H1 (cell line): ENCODE data around the gene SLC11A1. TPM values are rescaled to one million over a fixed set of nuclear protein-coding genes. Genes with fewer than 3 reads are reported as not detected.
A peak's percentile ranks its signal among the peaks of the same experiment; 100 is the strongest.

Experiments used
- CTCF ChIA-PET: fragments of 300-600 bp; sonication (Branson Sonifier 250); formaldehyde crosslinking; loops from one replicate; lab custom pipeline; 2021; ENCODE audit not compliant: partially characterized antibody; lab: Charles Lee
- POLR2A ChIA-PET: fragments of 300-600 bp; sonication (Branson Sonifier 250); formaldehyde crosslinking; loops from one replicate; lab custom pipeline; 2021; ENCODE audit warnings: inconsistent platforms; ENCODE audit not compliant: partially characterized antibody; lab: Charles Lee
- DNase-seq, 2 experiments: peaks; one replicate each; pipeline versions ENCODE4 v3.0.0 to v3.0.0-alpha.2; 2010 to 2022; ENCODE audit warnings: low spot score in 2 of 2, low read depth in 1 of 2, mixed read lengths in 1 of 2
- FAIRE-seq: peaks from 2 replicates; lab custom pipeline; 2011; peaks lifted over from hg19 to GRCh38; lab: Jason Lieb, UNC
- H2AFZ ChIP-seq: 2 replicates; pipeline ENCODE4 v1.8.1; 2012; ENCODE audit warnings: low read length, inconsistent platforms
- H2AK5ac ChIP-seq: 2 replicates; pipeline ENCODE4 v1.6.1; 2013; ENCODE audit warnings: low read depth, low read length
- H2BK120ac ChIP-seq: replicated peaks from 2 replicates; pipeline ENCODE3; 2013; ENCODE audit warnings: low read depth, low read length, inconsistent platforms
- H2BK12ac ChIP-seq: 2 replicates; pipeline ENCODE4 v1.6.1; 2013; ENCODE audit warnings: low read depth, low read length
- H2BK15ac ChIP-seq: 2 replicates; pipeline ENCODE4 v1.6.1; 2013; ENCODE audit warnings: low read length
- H2BK20ac ChIP-seq: 2 replicates; pipeline ENCODE4 v1.6.1; 2013; ENCODE audit warnings: low read length
- H2BK5ac ChIP-seq: 2 replicates; pipeline ENCODE4 v1.6.1; 2013; ENCODE audit warnings: low read depth, low read length
- H3K14ac ChIP-seq: 2 replicates; pipeline ENCODE4 v1.6.1; 2013; ENCODE audit warnings: inconsistent platforms; ENCODE audit not compliant: insufficient read length
- H3K18ac ChIP-seq: 2 replicates; pipeline ENCODE4 v1.6.1; 2013; ENCODE audit warnings: low read length; ENCODE audit errors: extremely low read depth
- H3K23ac ChIP-seq: 2 replicates; pipeline ENCODE4 v1.6.1; 2013; ENCODE audit warnings: inconsistent platforms; ENCODE audit not compliant: insufficient read length
- H3K23me2 ChIP-seq: 2 replicates; pipeline ENCODE4 v1.6.1; 2013; ENCODE audit warnings: low read depth, low read length
- H3K27ac ChIP-seq: 2 replicates; pipeline ENCODE4 v1.6.1; 2011; ENCODE audit warnings: low read depth, low read length, inconsistent platforms
- H3K27me3 ChIP-seq, 4 experiments: replicated peaks in 1 of 4; 1 replicate in 1 of 4; 2 replicates in 3 of 4; pipeline versions ENCODE4 v1.6.1 to v1.8.1; 2011 to 2013; ENCODE audit warnings: low read length in 3 of 4, mild to moderate bottlenecking in 3 of 4, inconsistent platforms in 2 of 4, mixed read lengths in 2 of 4, moderate library complexity in 1 of 4; ENCODE audit not compliant: control insufficient read depth in 3 of 4, insufficient read depth in 3 of 4; ENCODE audit errors: extremely low read depth in 1 of 4
- H3K36me3 ChIP-seq, 4 experiments: 2 replicates each; pipeline versions ENCODE4 v1.6.1 to v1.8.1; 2011 to 2013; ENCODE audit warnings: mild to moderate bottlenecking in 4 of 4, low read length in 3 of 4, moderate library complexity in 2 of 4, control low read depth in 1 of 4, inconsistent platforms in 1 of 4; ENCODE audit not compliant: insufficient read depth in 4 of 4, control insufficient read depth in 2 of 4
- H3K4ac ChIP-seq: replicated peaks from 2 replicates; pipeline ENCODE3; 2013; ENCODE audit warnings: low read length, low read depth, mixed read lengths, inconsistent platforms; ENCODE audit not compliant: insufficient read length
- H3K4me1 ChIP-seq, 4 experiments: replicated peaks in 1 of 4; 1 replicate in 1 of 4; 2 replicates in 3 of 4; pipeline versions ENCODE4 v1.6.1 to v1.8.1; 2011 to 2013; ENCODE audit warnings: low read length in 3 of 4, inconsistent platforms in 2 of 4, mixed read lengths in 1 of 4; ENCODE audit not compliant: insufficient read depth in 4 of 4, control insufficient read depth in 3 of 4
- H3K4me2 ChIP-seq, 2 experiments: 2 replicates each; pipeline versions ENCODE4 v1.6.1 to v1.8.1; 2011 to 2013; ENCODE audit warnings: low read depth in 2 of 2, low read length in 2 of 2, control low read depth in 1 of 2, inconsistent platforms in 1 of 2, mild to moderate bottlenecking in 1 of 2; ENCODE audit not compliant: insufficient read depth in 1 of 2
- H3K4me3 ChIP-seq, 4 experiments: fragments of 200-600, 300-600 bp in 1 of 4; sonication (generic), shearing (Covaris generic), sonication (Bioruptor Twin) in 1 of 4; 2 replicates each; pipeline versions ENCODE4 v1.5.1 to v1.8.1; 2011 to 2016; ENCODE audit warnings: low read length in 4 of 4, low read depth in 3 of 4, control low read depth in 2 of 4, inconsistent platforms in 2 of 4, mild to moderate bottlenecking in 2 of 4, mixed read lengths in 1 of 4, moderate library complexity in 1 of 4; ENCODE audit not compliant: insufficient read depth in 2 of 4; ENCODE audit errors: extremely low read depth in 1 of 4
- H3K56ac ChIP-seq: replicated peaks from 2 replicates; pipeline ENCODE3; 2013; ENCODE audit warnings: low read depth, mild to moderate bottlenecking, mixed read lengths, low read length, inconsistent platforms; ENCODE audit not compliant: insufficient read length
- H3K79me1 ChIP-seq: 2 replicates; pipeline ENCODE4 v1.6.1; 2013; ENCODE audit warnings: low read depth, low read length, control low read depth
- H3K79me2 ChIP-seq, 2 experiments: 2 replicates each; pipeline versions ENCODE4 v1.6.1 to v1.8.1; 2012 to 2013; ENCODE audit warnings: low read length in 2 of 2, mild to moderate bottlenecking in 2 of 2, inconsistent platforms in 1 of 2; ENCODE audit not compliant: insufficient read depth in 2 of 2, control insufficient read depth in 1 of 2
- H3K9ac ChIP-seq, 4 experiments: replicated peaks in 1 of 4; 1 replicate in 1 of 4; 2 replicates in 3 of 4; pipeline versions ENCODE4 v1.6.1 to v1.8.1; 2011 to 2013; ENCODE audit warnings: low read depth in 3 of 4, low read length in 3 of 4, control low read depth in 2 of 4, mild to moderate bottlenecking in 2 of 4, moderate library complexity in 2 of 4, inconsistent platforms in 1 of 4; ENCODE audit errors: extremely low read depth in 1 of 4
- H3K9me3 ChIP-seq, 2 experiments: 2 replicates each; pipeline versions ENCODE4 v1.6.1 to v1.8.1; 2012 to 2013; ENCODE audit warnings: mild to moderate bottlenecking in 2 of 2, moderate library complexity in 2 of 2, control low read depth in 1 of 2, inconsistent platforms in 1 of 2, low read depth in 1 of 2, low read length in 1 of 2, mixed read lengths in 1 of 2; ENCODE audit not compliant: insufficient read depth in 2 of 2
- H4K20me1 ChIP-seq, 2 experiments: replicated peaks in 1 of 2; 2 replicates each; pipeline versions ENCODE3 to v1.8.1; 2011 to 2013; ENCODE audit warnings: inconsistent platforms in 2 of 2, low read length in 2 of 2, mild to moderate bottlenecking in 1 of 2; ENCODE audit not compliant: insufficient read depth in 2 of 2, control insufficient read depth in 1 of 2
- H4K5ac ChIP-seq: 2 replicates; pipeline ENCODE4 v1.6.1; 2013; ENCODE audit warnings: low read length, low read depth, mixed read lengths, inconsistent platforms; ENCODE audit not compliant: insufficient read length
- H4K8ac ChIP-seq: 2 replicates; pipeline ENCODE4 v1.8.0; 2013; ENCODE audit warnings: mild to moderate bottlenecking, moderate library complexity, low read length, inconsistent platforms; ENCODE audit not compliant: insufficient read depth; ENCODE audit errors: extremely low read depth
- H4K91ac ChIP-seq: replicated peaks from 2 replicates; pipeline ENCODE3; 2013; ENCODE audit warnings: low read length, mixed read lengths, inconsistent platforms; ENCODE audit not compliant: insufficient read length
- BCL11A ChIP-seq, 2 experiments: IDR thresholded peaks; one replicate each; pipeline ENCODE4 v1.6.1; 2011; ENCODE audit warnings: low read depth in 2 of 2, low read length in 2 of 2, mild to moderate bottlenecking in 2 of 2
- BRCA1 ChIP-seq: IDR thresholded peaks from 2 replicates; pipeline ENCODE4 v1.6.1; 2012; ENCODE audit warnings: low read depth, low read length, improper control_type of control experiment
- GABPA ChIP-seq: IDR thresholded peaks from 2 replicates; pipeline ENCODE4 v1.6.1; 2011; ENCODE audit warnings: mild to moderate bottlenecking, low read length, moderate library complexity, borderline replicate concordance; ENCODE audit not compliant: insufficient read depth
- GTF2F1 ChIP-seq: IDR thresholded peaks from 2 replicates; pipeline ENCODE4 v1.6.1; 2012; ENCODE audit warnings: low read depth, low read length, improper control_type of control experiment, borderline replicate concordance
- JUN ChIP-seq: IDR thresholded peaks from 2 replicates; pipeline ENCODE4 v1.6.1; 2011; ENCODE audit warnings: low read depth, mild to moderate bottlenecking, improper control_type of control experiment, low read length
- KDM1A ChIP-seq: fragments of 200-600, 300-600 bp; sonication (generic); IDR thresholded peaks from 2 replicates; pipeline ENCODE4 v1.7.1; 2016; ENCODE audit warnings: mild to moderate bottlenecking, low read length, borderline replicate concordance
- POLR2A ChIP-seq, 2 experiments: IDR thresholded peaks; 1 replicate in 1 of 2; 2 replicates in 1 of 2; pipeline ENCODE4 v1.6.1; 2011; ENCODE audit warnings: low read depth in 2 of 2, low read length in 2 of 2, mild to moderate bottlenecking in 2 of 2; ENCODE audit errors: control extremely low read depth in 1 of 2
- RNF2 ChIP-seq: fragments of 200-900, 300-1000 bp; sonication (generic); IDR thresholded peaks from 2 replicates; pipeline ENCODE4 v1.7.1; 2016; ENCODE audit warnings: borderline replicate concordance, low read depth, mild to moderate bottlenecking, antibody characterized with exemption, low read length; ENCODE audit not compliant: poor library complexity, severe bottlenecking; ENCODE audit errors: missing control alignments
- SIX5 ChIP-seq: IDR thresholded peaks from 2 replicates; pipeline ENCODE4 v1.6.1; 2011; ENCODE audit warnings: mild to moderate bottlenecking, low read depth, low read length
- SUZ12 ChIP-seq: fragments of 200-600 bp; sonication (generic); IDR thresholded peaks from 2 replicates; pipeline ENCODE4 v1.6.1; 2012; ENCODE audit warnings: mild to moderate bottlenecking, inconsistent platforms, low read length, moderate library complexity, mixed read lengths
- TAF1 ChIP-seq: IDR thresholded peaks from 2 replicates; pipeline ENCODE4 v1.6.1; 2011; ENCODE audit warnings: mild to moderate bottlenecking, low read depth, low read length
- YY1 ChIP-seq: IDR thresholded peaks from 2 replicates; pipeline ENCODE4 v1.6.1; 2011; ENCODE audit warnings: low read depth, mild to moderate bottlenecking, low read length
- WGBS, 2 experiments: shearing (Covaris generic) in 1 of 2; methylation state at CpG; one replicate each; pipeline versions ENCODE4 v1.1.6 to v1.1.7; 2013 to 2015; ENCODE audit warnings: low lambda C conversion rate in 2 of 2, mixed read lengths in 2 of 2, inconsistent platforms in 1 of 2, low coverage in 1 of 2, missing lambda C conversion rate in 1 of 2; ENCODE audit not compliant: insufficient replicate concordance in 2 of 2, insufficient coverage in 1 of 2, insufficient read length in 1 of 2; ENCODE audit errors: extremely low coverage in 1 of 2, missing lambda C conversion rate in 1 of 2; 5-methylcytosine and 5-hydroxymethylcytosine counted together
- polyA plus RNA-seq, 7 experiments: library from polyadenylated mRNA; depleted of rRNA in 3 of 7; stranded (reverse) in 5 of 7; unstranded in 2 of 7; fragments of >200 nt in 5 of 7; fragments of 200-250 nt in 2 of 7; gene quantifications; 1 replicate in 5 of 7; 2 replicates in 1 of 7; 4 replicates in 1 of 7; pipeline versions ENCODE4 v1.2.1 to v1.2.3, GENCODE V29; 2011 to 2013; ENCODE audit warnings: missing spikeins in 2 of 7, mixed read lengths in 2 of 7
- total RNA-seq: library from RNA; stranded (reverse); fragmentation: NEBNext Ultra II Directional; extraction: Animal tissue kit (Norgen Biotek cat#: 25700); gene quantifications from 2 replicates; pipeline ENCODE4 v1.2.1, GENCODE V29; 2021

Gene SLC11A1
- total and polyA plus RNA-seq, 2 of the 8 experiments (the other 6 are each of a cell fraction or from before 2014, with no cell fraction given) = 0.20 to 0.43 TPM

DNA sequence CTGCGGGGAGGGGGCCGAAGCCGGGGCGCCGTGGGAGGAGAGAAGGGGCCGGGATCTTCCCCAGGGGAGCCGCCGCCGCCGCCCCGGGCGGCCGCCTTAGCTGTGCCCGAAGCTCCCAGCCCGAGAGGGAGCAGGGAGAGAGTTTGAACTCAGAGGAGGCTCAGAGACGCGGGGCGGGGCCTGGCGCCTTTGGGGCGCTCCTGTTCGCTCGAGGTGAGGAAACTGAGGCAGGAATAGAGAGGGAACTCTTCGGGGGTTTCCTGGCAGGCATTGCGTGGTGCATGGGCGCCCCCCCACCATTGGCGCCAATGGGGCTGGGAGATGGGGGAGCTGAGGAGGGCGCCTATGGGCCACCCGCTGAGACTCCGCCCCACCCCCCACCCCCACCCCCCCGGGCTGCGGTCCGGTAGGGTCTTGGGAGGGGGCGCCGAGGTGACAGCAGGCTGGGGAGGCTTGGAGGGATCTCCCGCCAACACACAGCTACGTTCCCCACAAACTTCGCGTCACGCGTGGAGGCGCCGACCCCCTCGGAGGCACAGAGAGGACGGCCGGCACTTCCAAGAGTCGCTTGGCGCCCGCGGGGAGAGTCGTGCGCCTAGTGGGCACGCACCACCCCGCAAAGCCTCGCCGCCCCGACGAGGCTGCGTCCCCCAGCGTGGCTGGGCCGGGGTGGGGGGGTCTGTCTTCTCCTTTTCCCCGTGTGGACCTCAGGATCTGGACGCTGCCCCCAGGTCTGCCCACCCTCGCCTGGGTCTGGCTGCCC, 18.3 kb downstream of the SLC11A1 start:
- 8% methylated on average over 28 of the region's 63 CpGs; no CpG with 5 or more reads in 1 of the 2 experiments for WGBS, 2 experiments
- TF ChIP-seq JUN (no peak), KDM1A (no peak), SIX5 (no peak), POLR2A (IDR thresholded peaks at IDR 0.05; ENCODE audit: control extremely low read depth in 1 of 2, low read depth in 2 of 2, low read length in 2 of 2) (no peak; a peak in 1 of 3 replicates), YY1 (no peak), GTF2F1 (no peak), SUZ12 (no peak), TAF1 (no peak), RNF2 (no peak), BCL11A (IDR thresholded peaks at IDR 0.05; ENCODE audit: low read depth in 2 of 2, low read length in 2 of 2) (no peak), BRCA1 (no peak), GABPA (no peak)

More for the DNA sequence above, 18.3 kb downstream of the SLC11A1 start:
- DNase-seq = peak in 1 of 2 experiments; percentile 80
- Histone ChIP-seq H3K9ac (peak overlapping the region in 1 of 4 experiments; percentile 41; a peak in 1 of 7 replicates), H4K20me1 (peaks cover 0 to 2% of the 10 kb centered on the region in 2 experiments), H3K56ac (peak overlapping the region; percentile 73), H3K18ac (peak overlapping the region; percentile 93; the same call in 1 of the 2 replicates), H2AK5ac (no peak overlapping the region), H4K5ac (no peak overlapping the region), H3K36me3 (peaks cover 0 to 11% (median 4%) of the 10 kb centered on the region in 4 experiments; a peak in 2 of 8 replicates), H2AFZ (no peak overlapping the region), H3K27me3 (peaks cover 22 to 34% (median 31%) of the 10 kb centered on the region in 4 experiments), H3K14ac (no peak overlapping the region), H3K9me3 (no peaks in the 10 kb centered on the region), H2BK15ac (no peak overlapping the region), H2BK20ac (no peak overlapping the region), H2BK5ac (no peak overlapping the region), H2BK120ac (no peak overlapping the region), H4K8ac (peak overlapping the region; percentile 58; the same call in 1 of the 2 replicates), H3K27ac (no peak overlapping the region), H3K23me2 (peaks cover 26% of the 10 kb centered on the region; the same call in 1 of the 2 replicates), H3K4me1 (peaks cover 2 to 39% (median 30%) of the 10 kb centered on the region in 4 experiments), H4K91ac (peak overlapping the region; percentile 49), H3K79me2 (no peaks in the 10 kb centered on the region), H3K79me1 (no peaks in the 10 kb centered on the region), H3K4ac (no peak overlapping the region), H3K4me2 (peak overlapping the region; percentile 76 to 85), H3K23ac (no peak overlapping the region), H3K4me3 (peak overlapping the region; percentile 50 to 82 (median 56)), H2BK12ac (no peak overlapping the region; the same call in 1 of the 2 replicates)
- CTCF ChIA-PET = interaction anchor here (0.6 to 2.7 kb wide), 8 partner anchors 56 to 129 kb away, joined by 3 to 8 read pairs (median 4); no protein-coding TSS in a partner anchor
- FAIRE-seq = no peak
- POLR2A ChIA-PET = interaction anchor here (1.1 kb wide), 1 partner anchor 78 kb away, joined by 3 read pairs; no protein-coding TSS in a partner anchor
